Vagina (tissue), 2 donors: ENCODE measurements around the gene SLC39A3. TPM values are rescaled to one million over a fixed set of nuclear protein-coding genes. Genes with fewer than 3 reads are reported as not detected.

Experiments used
- DNase-seq, 2 donors: peaks; one replicate each; pipeline ENCODE4 v3.0.0-alpha.2; 2017; ENCODE audit errors: extremely low spot score in 2 of 2
- H3K27ac ChIP-seq: fragments of 200-600 bp; sonication (generic); one replicate; pipeline ENCODE4 v1.5.1; 2019
- H3K27me3 ChIP-seq: fragments of 200-600 bp; sonication (generic); one replicate; pipeline ENCODE4 v1.5.1; 2019
- H3K36me3 ChIP-seq, 2 donors: fragments of 200-600 bp; sonication (generic); one replicate each; pipeline ENCODE4 v1.5.1; 2017 to 2019
- H3K4me1 ChIP-seq: fragments of 200-600 bp; sonication (generic); one replicate; pipeline ENCODE4 v1.5.1; 2019
- H3K4me3 ChIP-seq, 2 donors: fragments of 200-600 bp; sonication (generic); 1 replicate in 1 of 2; 2 replicates in 1 of 2; pipeline ENCODE4 v1.5.1; 2016 to 2019
- H3K9me3 ChIP-seq: fragments of 200-600 bp; sonication (generic); one replicate; pipeline ENCODE4 v1.5.1; 2019
- CTCF ChIP-seq, 3 experiments: fragments of 450-650 bp in 2 of 3; fragments of 200-600 bp in 1 of 3; sonication (generic) in 1 of 3; IDR thresholded peaks; one replicate each; pipeline ENCODE4 v1.5.1; 2017 to 2019; ENCODE audit warnings: antibody characterized with exemption in 3 of 3, mild to moderate bottlenecking in 2 of 3, moderate library complexity in 2 of 3
- POLR2A ChIP-seq, 2 donors: fragments of 450-650 bp; IDR thresholded peaks; one replicate each; pipeline ENCODE4 v1.6.1; 2017; ENCODE audit warnings: antibody characterized with exemption in 2 of 2, mild to moderate bottlenecking in 2 of 2, moderate library complexity in 2 of 2
- POLR2AphosphoS5 ChIP-seq, 2 donors: sonication (generic); formaldehyde crosslinking; IDR thresholded peaks; one replicate each; pipeline ENCODE4 v1.9.0; 2017; ENCODE audit warnings: antibody characterized with exemption in 2 of 2, mild to moderate bottlenecking in 2 of 2, low read depth in 1 of 2; ENCODE audit not compliant: insufficient read depth in 1 of 2
- intact Hi-C: fragments of 100-400 bp; cut with DNase I; formaldehyde crosslinking; loops from one replicate; pipeline ENCODE4 v1.15.1; 2023
- total RNA-seq: library from RNA; depleted of rRNA; stranded (reverse); fragments of >200 nt; gene quantifications from one replicate; pipeline ENCODE4 v1.2.3, GENCODE V29; 2016

The SLC39A3 gene
- total RNA-seq, 1 donor from 2014 or later, result 27.7 TPM

- no peak overlapping the region for H3K4me3 ChIP-seq
- H3K36me3 ChIP-seq, result peaks cover 0 to 34% of the 10 kb centered on the region in 2 donors
- H3K9me3 ChIP-seq, result no peaks in the 10 kb centered on the region
- H3K27me3 ChIP-seq, result no peaks in the 10 kb centered on the region
- TF ChIP-seq POLR2AphosphoS5 (IDR thresholded peaks at IDR 0.05; ENCODE audit: insufficient read depth in 1 of 2, low read depth in 1 of 2), result no peak
- TF ChIP-seq CTCF (IDR thresholded peaks at IDR 0.05), result no peak
- no peak for TF ChIP-seq POLR2A (IDR thresholded peaks at IDR 0.05)
- no peaks in the 10 kb centered on the region for H3K4me1 ChIP-seq
- no peak for DNase-seq
- intact Hi-C loops, result no loop called here
- no peak overlapping the region for H3K27ac ChIP-seq
Observed at GRCh38 chr19:2756477-2756876, 16.7 kb upstream of the SLC39A3 start.

GRCh38 chr19:2755811-2756210 is 16.0 kb upstream of the SLC39A3 start:
- TF ChIP-seq CTCF (IDR thresholded peaks at IDR 0.05) (no peak), POLR2AphosphoS5 (IDR thresholded peaks at IDR 0.05; ENCODE audit: insufficient read depth in 1 of 2, low read depth in 1 of 2) (no peak), POLR2A (IDR thresholded peaks at IDR 0.05) (no peak)
- no peaks in the 10 kb centered on the region for H3K4me1 ChIP-seq
- DNase-seq, result no peak
- no peaks in the 10 kb centered on the region for H3K27me3 ChIP-seq
- peaks cover 0 to 27% of the 10 kb centered on the region in 2 donors for H3K36me3 ChIP-seq
- intact Hi-C loops, result no loop called here
- no peak overlapping the region for H3K4me3 ChIP-seq
- no peaks in the 10 kb centered on the region for H3K9me3 ChIP-seq
- H3K27ac ChIP-seq, result no peak overlapping the region

- no peak overlapping the region for H3K27ac ChIP-seq
- intact Hi-C loops, result no loop called here
- H3K9me3 ChIP-seq, result no peaks in the 10 kb centered on the region
- no peak overlapping the region for H3K4me3 ChIP-seq
- H3K4me1 ChIP-seq, result no peaks in the 10 kb centered on the region
- no peak for DNase-seq
- no peak for TF ChIP-seq POLR2AphosphoS5 (IDR thresholded peaks at IDR 0.05; ENCODE audit: insufficient read depth in 1 of 2, low read depth in 1 of 2)
- TF ChIP-seq POLR2A (IDR thresholded peaks at IDR 0.05), result no peak
- no peak for TF ChIP-seq CTCF (IDR thresholded peaks at IDR 0.05)
- no peaks in the 10 kb centered on the region for H3K27me3 ChIP-seq
- H3K36me3 ChIP-seq, result peaks cover 0 to 25% of the 10 kb centered on the region in 2 donors
Observed at GRCh38 chr19:2755448-2755705, 15.6 kb upstream of the SLC39A3 start.

GRCh38 chr19:2754659-2755447 is 15.0 kb upstream of the SLC39A3 start:
- H3K36me3 ChIP-seq, result peaks cover 0 to 25% of the 10 kb centered on the region in 2 donors
- intact Hi-C loops, result no loop called here
- H3K4me1 ChIP-seq, result no peaks in the 10 kb centered on the region
- no peak overlapping the region for H3K27ac ChIP-seq
- H3K27me3 ChIP-seq, result no peaks in the 10 kb centered on the region
- TF ChIP-seq POLR2A (IDR thresholded peaks at IDR 0.05) (no peak), CTCF (IDR thresholded peaks at IDR 0.05) (no peak), POLR2AphosphoS5 (IDR thresholded peaks at IDR 0.05; ENCODE audit: insufficient read depth in 1 of 2, low read depth in 1 of 2) (no peak)
- H3K4me3 ChIP-seq, result no peak overlapping the region
- DNase-seq, result no peak
- no peaks in the 10 kb centered on the region for H3K9me3 ChIP-seq

- no peak for DNase-seq
- intact Hi-C loops, result no loop called here
Observed at GRCh38 chr19:2751438-2751830, 11.6 kb upstream of the SLC39A3 start.

More at GRCh38 chr19:2751438-2751830, 11.6 kb upstream of the SLC39A3 start:
- H3K36me3 ChIP-seq, result peaks cover 0 to 12% of the 10 kb centered on the region in 2 donors
- H3K9me3 ChIP-seq, result no peaks in the 10 kb centered on the region
- H3K4me1 ChIP-seq, result no peaks in the 10 kb centered on the region
- H3K27ac ChIP-seq, result no peak overlapping the region
- TF ChIP-seq POLR2AphosphoS5 (IDR thresholded peaks at IDR 0.05; ENCODE audit: insufficient read depth in 1 of 2, low read depth in 1 of 2) (no peak), POLR2A (IDR thresholded peaks at IDR 0.05) (no peak), CTCF (IDR thresholded peaks at IDR 0.05) (no peak)
- no peak overlapping the region for H3K4me3 ChIP-seq
- H3K27me3 ChIP-seq, result no peaks in the 10 kb centered on the region
